WTC11 (cell line): ENCODE results near the gene NRXN3. TPM values are rescaled to one million over a fixed set of nuclear protein-coding genes. Genes with fewer than 3 reads are reported as not detected.

Source experiments
- ATAC-seq: fragments of 200-7000 bp; cut with Tn5 transposase; 2 replicates; pipeline ENCODE4 v1.10.0; 2021; ENCODE audit warnings: mild to moderate bottlenecking, moderate library complexity
- CTCF ChIA-PET: fragments of 300-600 bp; sonication (Branson Sonifier 250); formaldehyde crosslinking; loops from one replicate; lab custom pipeline; 2021; ENCODE audit warnings: antibody characterized with exemption; lab: Charles Lee
- POLR2A ChIA-PET: fragments of 350-600 bp; sonication (Branson Sonifier 250); formaldehyde crosslinking; loops from one replicate; lab custom pipeline; 2021; ENCODE audit warnings: antibody characterized with exemption; lab: Charles Lee
- DNase-seq: peaks from one replicate; pipeline ENCODE4 v3.0.0; 2021; ENCODE audit warnings: low spot score
- H3K27ac Mint-ChIP-seq: 2 replicates; pipeline ENCODE4 v1.8.0; 2021; ENCODE audit warnings: mixed read lengths
- H3K27me3 Mint-ChIP-seq: 2 replicates; pipeline ENCODE4 v1.8.0; 2021; ENCODE audit warnings: low read depth, mild to moderate bottlenecking, moderate library complexity, mixed read lengths
- H3K36me3 Mint-ChIP-seq: 2 replicates; pipeline ENCODE4 v1.8.0; 2021; ENCODE audit warnings: mixed read lengths
- H3K4me1 Mint-ChIP-seq: 2 replicates; pipeline ENCODE4 v1.8.0; 2022; ENCODE audit warnings: mixed read lengths
- H3K4me3 Mint-ChIP-seq: 2 replicates; pipeline ENCODE4 v1.8.0; 2021; ENCODE audit warnings: mild to moderate bottlenecking, moderate library complexity, mixed read lengths
- H3K9me3 Mint-ChIP-seq: 2 replicates; pipeline ENCODE4 v1.8.0; 2021; ENCODE audit warnings: mixed read lengths
- ATF1 ChIP-seq: sonication (generic); formaldehyde crosslinking; IDR thresholded peaks from 2 replicates; pipeline ENCODE4 v1.8.1; 2023; ENCODE audit warnings: mild to moderate bottlenecking, moderate library complexity, missing genetic modification reagents
- ATF2 ChIP-seq: sonication (generic); formaldehyde crosslinking; IDR thresholded peaks from 2 replicates; pipeline ENCODE4 v1.8.1; 2022; ENCODE audit warnings: low read depth, missing genetic modification reagents, borderline replicate concordance
- CBFB ChIP-seq: sonication (generic); formaldehyde crosslinking; IDR thresholded peaks from 2 replicates; pipeline ENCODE4 v1.8.1; 2022; ENCODE audit warnings: mild to moderate bottlenecking, low read depth, missing genetic modification reagents
- E2F4 ChIP-seq: sonication (generic); formaldehyde crosslinking; IDR thresholded peaks from 2 replicates; pipeline ENCODE4 v1.8.1; 2022; ENCODE audit warnings: low read depth, mild to moderate bottlenecking, moderate library complexity, missing genetic modification reagents, borderline replicate concordance
- ERG ChIP-seq: fragments of 250-450 bp; sonication (Bioruptor Pico); IDR thresholded peaks from 2 replicates; pipeline ENCODE4 v1.8.0; 2021; ENCODE audit warnings: mild to moderate bottlenecking
- ETV6 ChIP-seq: sonication (generic); formaldehyde crosslinking; IDR thresholded peaks from 2 replicates; pipeline ENCODE4 v1.8.1; 2022; ENCODE audit warnings: mild to moderate bottlenecking, missing genetic modification reagents
- FOXK1 ChIP-seq: sonication (generic); formaldehyde crosslinking; IDR thresholded peaks from 2 replicates; pipeline ENCODE4 v1.8.0; 2022; ENCODE audit warnings: mild to moderate bottlenecking, moderate library complexity, missing genetic modification reagents
- JUN ChIP-seq: sonication (generic); formaldehyde crosslinking; IDR thresholded peaks from 2 replicates; pipeline ENCODE4 v1.8.0; 2023; ENCODE audit warnings: mild to moderate bottlenecking, missing genetic modification reagents
- NFE2L1 ChIP-seq: sonication (generic); formaldehyde crosslinking; IDR thresholded peaks from 2 replicates; pipeline ENCODE4 v1.8.1; 2023; ENCODE audit warnings: missing genetic modification reagents
- NR2C2 ChIP-seq: sonication (generic); formaldehyde crosslinking; IDR thresholded peaks from 2 replicates; pipeline ENCODE4 v1.8.0; 2022; ENCODE audit warnings: mild to moderate bottlenecking, missing genetic modification reagents
- OVOL2 ChIP-seq: fragments of 250-450 bp; sonication (Bioruptor Pico); IDR thresholded peaks from 2 replicates; pipeline ENCODE4 v1.9.0; 2021; ENCODE audit warnings: mild to moderate bottlenecking, borderline replicate concordance
- PRDM15 ChIP-seq: sonication (generic); formaldehyde crosslinking; IDR thresholded peaks from 2 replicates; pipeline ENCODE4 v1.8.0; 2022; ENCODE audit warnings: missing genetic modification reagents
- USF2 ChIP-seq: sonication (generic); formaldehyde crosslinking; IDR thresholded peaks from 2 replicates; pipeline ENCODE4 v1.8.1; 2023; ENCODE audit warnings: mild to moderate bottlenecking, missing genetic modification reagents, moderate library complexity
- ZNF232 ChIP-seq: sonication (generic); formaldehyde crosslinking; IDR thresholded peaks from 2 replicates; pipeline ENCODE4 v1.8.0; 2022; ENCODE audit warnings: mild to moderate bottlenecking, missing genetic modification reagents
- ZNF263 ChIP-seq: sonication (generic); formaldehyde crosslinking; IDR thresholded peaks from 2 replicates; pipeline ENCODE4 v1.8.1; 2022; ENCODE audit warnings: low read depth, mild to moderate bottlenecking, moderate library complexity, missing genetic modification reagents
- ZNF396 ChIP-seq: fragments of 250-450 bp; sonication (Bioruptor Pico); IDR thresholded peaks from 2 replicates; pipeline ENCODE4 v1.8.0; 2021; ENCODE audit warnings: mild to moderate bottlenecking, moderate library complexity, borderline replicate concordance
- total RNA-seq: library from RNA; stranded (reverse); gene quantifications from 3 replicates; pipeline ENCODE4 v1.2.3, GENCODE V29; 2021
- TF ChIP-seq, protein P1 (sequence below): sonication (generic); formaldehyde crosslinking; IDR thresholded peaks from 2 replicates; pipeline ENCODE4 v1.8.0; 2023; ENCODE audit warnings: missing genetic modification reagents
- TF ChIP-seq, protein P2 (sequence below): sonication (generic); formaldehyde crosslinking; IDR thresholded peaks from 2 replicates; pipeline ENCODE4 v1.8.0; 2022; ENCODE audit warnings: mild to moderate bottlenecking, missing genetic modification reagents
- TF ChIP-seq, protein P3 (sequence below): sonication (generic); formaldehyde crosslinking; IDR thresholded peaks from 2 replicates; pipeline ENCODE4 v1.8.1; 2023; ENCODE audit warnings: mild to moderate bottlenecking, missing genetic modification reagents, borderline replicate concordance
- TF ChIP-seq, protein P4 (sequence below): sonication (generic); formaldehyde crosslinking; IDR thresholded peaks from 2 replicates; pipeline ENCODE4 v1.8.0; 2022; ENCODE audit warnings: mild to moderate bottlenecking, missing genetic modification reagents

The NRXN3 gene
- total RNA-seq, 1 experiment from 2014 or later = 3.0 TPM

GRCh38 chr14:78688503-78688902 lies 518.3 kb downstream of the NRXN3 start:
- no peak for DNase-seq
- TF ChIP-seq FOXK1 (CRISPR knock-in tag) (no peak), ATF1 (CRISPR knock-in tag) (no peak), E2F4 (CRISPR knock-in tag) (no peak), USF2 (no peak), ZNF263 (CRISPR knock-in tag) (no peak), NR2C2 (no peak), NFE2L1 (CRISPR knock-in tag) (no peak), PRDM15 (CRISPR knock-in tag) (no peak), ZNF396 (CRISPR knock-in tag) (no peak), ETV6 (CRISPR knock-in tag) (no peak), OVOL2 (CRISPR knock-in tag) (no peak), ATF2 (CRISPR knock-in tag) (no peak), CBFB (CRISPR knock-in tag) (no peak), JUN (CRISPR knock-in tag) (no peak), ZNF232 (CRISPR knock-in tag) (no peak), ERG (CRISPR knock-in tag) (no peak)
- TF ChIP-seq, protein P1, sequence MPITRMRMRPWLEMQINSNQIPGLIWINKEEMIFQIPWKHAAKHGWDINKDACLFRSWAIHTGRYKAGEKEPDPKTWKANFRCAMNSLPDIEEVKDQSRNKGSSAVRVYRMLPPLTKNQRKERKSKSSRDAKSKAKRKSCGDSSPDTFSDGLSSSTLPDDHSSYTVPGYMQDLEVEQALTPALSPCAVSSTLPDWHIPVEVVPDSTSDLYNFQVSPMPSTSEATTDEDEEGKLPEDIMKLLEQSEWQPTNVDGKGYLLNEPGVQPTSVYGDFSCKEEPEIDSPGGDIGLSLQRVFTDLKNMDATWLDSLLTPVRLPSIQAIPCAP (CRISPR knock-in tag) = no peak
- TF ChIP-seq, protein P2, sequence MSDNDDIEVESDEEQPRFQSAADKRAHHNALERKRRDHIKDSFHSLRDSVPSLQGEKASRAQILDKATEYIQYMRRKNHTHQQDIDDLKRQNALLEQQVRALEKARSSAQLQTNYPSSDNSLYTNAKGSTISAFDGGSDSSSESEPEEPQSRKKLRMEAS = no peak
- TF ChIP-seq, protein P3, sequence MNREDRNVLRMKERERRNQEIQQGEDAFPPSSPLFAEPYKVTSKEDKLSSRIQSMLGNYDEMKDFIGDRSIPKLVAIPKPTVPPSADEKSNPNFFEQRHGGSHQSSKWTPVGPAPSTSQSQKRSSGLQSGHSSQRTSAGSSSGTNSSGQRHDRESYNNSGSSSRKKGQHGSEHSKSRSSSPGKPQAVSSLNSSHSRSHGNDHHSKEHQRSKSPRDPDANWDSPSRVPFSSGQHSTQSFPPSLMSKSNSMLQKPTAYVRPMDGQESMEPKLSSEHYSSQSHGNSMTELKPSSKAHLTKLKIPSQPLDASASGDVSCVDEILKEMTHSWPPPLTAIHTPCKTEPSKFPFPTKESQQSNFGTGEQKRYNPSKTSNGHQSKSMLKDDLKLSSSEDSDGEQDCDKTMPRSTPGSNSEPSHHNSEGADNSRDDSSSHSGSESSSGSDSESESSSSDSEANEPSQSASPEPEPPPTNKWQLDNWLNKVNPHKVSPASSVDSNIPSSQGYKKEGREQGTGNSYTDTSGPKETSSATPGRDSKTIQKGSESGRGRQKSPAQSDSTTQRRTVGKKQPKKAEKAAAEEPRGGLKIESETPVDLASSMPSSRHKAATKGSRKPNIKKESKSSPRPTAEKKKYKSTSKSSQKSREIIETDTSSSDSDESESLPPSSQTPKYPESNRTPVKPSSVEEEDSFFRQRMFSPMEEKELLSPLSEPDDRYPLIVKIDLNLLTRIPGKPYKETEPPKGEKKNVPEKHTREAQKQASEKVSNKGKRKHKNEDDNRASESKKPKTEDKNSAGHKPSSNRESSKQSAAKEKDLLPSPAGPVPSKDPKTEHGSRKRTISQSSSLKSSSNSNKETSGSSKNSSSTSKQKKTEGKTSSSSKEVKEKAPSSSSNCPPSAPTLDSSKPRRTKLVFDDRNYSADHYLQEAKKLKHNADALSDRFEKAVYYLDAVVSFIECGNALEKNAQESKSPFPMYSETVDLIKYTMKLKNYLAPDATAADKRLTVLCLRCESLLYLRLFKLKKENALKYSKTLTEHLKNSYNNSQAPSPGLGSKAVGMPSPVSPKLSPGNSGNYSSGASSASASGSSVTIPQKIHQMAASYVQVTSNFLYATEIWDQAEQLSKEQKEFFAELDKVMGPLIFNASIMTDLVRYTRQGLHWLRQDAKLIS = no peak
- TF ChIP-seq, protein P4, sequence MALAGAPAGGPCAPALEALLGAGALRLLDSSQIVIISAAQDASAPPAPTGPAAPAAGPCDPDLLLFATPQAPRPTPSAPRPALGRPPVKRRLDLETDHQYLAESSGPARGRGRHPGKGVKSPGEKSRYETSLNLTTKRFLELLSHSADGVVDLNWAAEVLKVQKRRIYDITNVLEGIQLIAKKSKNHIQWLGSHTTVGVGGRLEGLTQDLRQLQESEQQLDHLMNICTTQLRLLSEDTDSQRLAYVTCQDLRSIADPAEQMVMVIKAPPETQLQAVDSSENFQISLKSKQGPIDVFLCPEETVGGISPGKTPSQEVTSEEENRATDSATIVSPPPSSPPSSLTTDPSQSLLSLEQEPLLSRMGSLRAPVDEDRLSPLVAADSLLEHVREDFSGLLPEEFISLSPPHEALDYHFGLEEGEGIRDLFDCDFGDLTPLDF = no peak
- Mint-ChIP-seq H3K27me3 (no peaks in the 10 kb centered on the region; the same call in 1 of the 2 replicates), H3K36me3 (no peaks in the 10 kb centered on the region), H3K9me3 (no peaks in the 10 kb centered on the region), H3K4me3 (no peak overlapping the region), H3K4me1 (no peaks in the 10 kb centered on the region), H3K27ac (no peak overlapping the region)
- CTCF ChIA-PET = no interaction called here
- POLR2A ChIA-PET = no interaction called here
- no peak for ATAC-seq
